Esophagus muscularis mucosa (tissue), 3 donors: Measurements from ENCODE around the gene GNPTAB.

Experiments
- POLR2A ChIP-seq: fragments of 450-650 bp; IDR thresholded peaks from one replicate; pipeline ENCODE4 v1.6.1; 2017; ENCODE audit warnings: antibody characterized with exemption, moderate library complexity, mild to moderate bottlenecking, low read depth
- TF ChIP-seq, protein P1 (sequence below), 3 experiments: fragments of 200-600 bp in 2 of 3; fragments of 450-650 bp in 1 of 3; sonication (generic) in 2 of 3; IDR thresholded peaks; one replicate each; pipeline ENCODE4 v1.5.1; 2017 to 2019; ENCODE audit warnings: antibody characterized with exemption in 3 of 3, mild to moderate bottlenecking in 2 of 3, moderate library complexity in 1 of 3

DNA sequence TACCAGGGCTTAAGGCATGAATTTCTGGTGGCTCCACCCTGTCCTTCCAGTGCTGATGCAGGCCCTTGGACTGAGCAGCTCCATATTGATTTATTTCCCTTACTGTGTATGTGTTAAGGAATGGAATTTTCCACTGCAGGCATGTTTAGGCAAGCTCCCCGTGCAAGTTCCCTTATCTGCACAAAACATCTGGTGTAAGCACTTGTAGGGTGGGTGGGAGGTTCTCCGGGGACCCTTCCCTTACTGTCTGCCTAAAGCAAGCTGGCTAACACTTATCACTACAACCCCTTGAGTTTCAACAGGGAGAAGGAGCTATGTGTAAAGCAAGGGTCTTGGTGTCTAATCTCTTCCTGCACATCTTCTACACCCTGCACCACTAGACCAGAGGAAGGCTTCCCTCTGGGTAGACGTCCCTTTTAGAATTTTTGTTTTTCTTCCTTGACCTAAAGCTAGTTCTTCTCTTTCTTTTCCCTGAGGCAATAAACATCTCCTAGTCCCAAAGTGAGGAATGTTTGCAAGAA, 24.7 kb upstream of the GNPTAB start:
- TF ChIP-seq, protein P1, sequence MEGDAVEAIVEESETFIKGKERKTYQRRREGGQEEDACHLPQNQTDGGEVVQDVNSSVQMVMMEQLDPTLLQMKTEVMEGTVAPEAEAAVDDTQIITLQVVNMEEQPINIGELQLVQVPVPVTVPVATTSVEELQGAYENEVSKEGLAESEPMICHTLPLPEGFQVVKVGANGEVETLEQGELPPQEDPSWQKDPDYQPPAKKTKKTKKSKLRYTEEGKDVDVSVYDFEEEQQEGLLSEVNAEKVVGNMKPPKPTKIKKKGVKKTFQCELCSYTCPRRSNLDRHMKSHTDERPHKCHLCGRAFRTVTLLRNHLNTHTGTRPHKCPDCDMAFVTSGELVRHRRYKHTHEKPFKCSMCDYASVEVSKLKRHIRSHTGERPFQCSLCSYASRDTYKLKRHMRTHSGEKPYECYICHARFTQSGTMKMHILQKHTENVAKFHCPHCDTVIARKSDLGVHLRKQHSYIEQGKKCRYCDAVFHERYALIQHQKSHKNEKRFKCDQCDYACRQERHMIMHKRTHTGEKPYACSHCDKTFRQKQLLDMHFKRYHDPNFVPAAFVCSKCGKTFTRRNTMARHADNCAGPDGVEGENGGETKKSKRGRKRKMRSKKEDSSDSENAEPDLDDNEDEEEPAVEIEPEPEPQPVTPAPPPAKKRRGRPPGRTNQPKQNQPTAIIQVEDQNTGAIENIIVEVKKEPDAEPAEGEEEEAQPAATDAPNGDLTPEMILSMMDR (IDR thresholded peaks at IDR 0.05) = no peak
- no peak for TF ChIP-seq POLR2A
